ENCODE results near the gene PHC1.

GRCh38 chr12:8903646-8904045 lies 10.7 kb upstream of the PHC1 start:
- TF ChIP-seq CTCF (IDR thresholded peaks at IDR 0.05), result no peak
- TF ChIP-seq POLR2AphosphoS5 (IDR thresholded peaks at IDR 0.05), result no peak
